Upper lobe of right lung (tissue), 1 donor: ENCODE measurements around the gene GSK3A. TPM values are rescaled to one million over a fixed set of nuclear protein-coding genes. Genes with fewer than 3 reads are reported as not detected.
A peak's percentile ranks its signal among the peaks of the same experiment; 100 is the strongest.

ENCODE experiments used
- ATAC-seq: fragments of 200-7000 bp; cut with Tn5 transposase; one replicate; pipeline ENCODE4 v1.9.1; 2020; ENCODE audit warnings: mild to moderate bottlenecking, moderate library complexity
- DNase-seq: peaks from one replicate; pipeline ENCODE4 v3.0.0-alpha.2; 2020
- H3K27ac ChIP-seq: fragments of 200-600 bp; one replicate; pipeline ENCODE4 v1.8.0; 2022
- H3K27me3 ChIP-seq: fragments of 200-600 bp; one replicate; pipeline ENCODE4 v1.8.0; 2022; ENCODE audit warnings: mild to moderate bottlenecking
- H3K36me3 ChIP-seq: fragments of 200-600 bp; one replicate; pipeline ENCODE4 v1.8.0; 2022
- H3K4me1 ChIP-seq: fragments of 200-600 bp; one replicate; pipeline ENCODE4 v1.8.0; 2022
- H3K4me3 ChIP-seq: fragments of 200-600 bp; one replicate; pipeline ENCODE4 v1.8.0; 2022; ENCODE audit warnings: mild to moderate bottlenecking
- H3K9me3 ChIP-seq: fragments of 200-600 bp; one replicate; pipeline ENCODE4 v1.8.0; 2022
- CTCF ChIP-seq: fragments of 200-600 bp; IDR thresholded peaks from one replicate; pipeline ENCODE4 v1.8.0; 2022; ENCODE audit warnings: antibody characterized with exemption
- intact Hi-C: fragments of 100-400 bp; cut with DNase I; formaldehyde crosslinking; loops from one replicate; pipeline ENCODE4 v1.11.0; 2022
- total RNA-seq: library from RNA; stranded (reverse); fragmentation: NEBNext Ultra II Directional; extraction: Animal tissue kit (Norgen Biotek cat#: 25700); gene quantifications from one replicate; pipeline ENCODE4 v1.2.1, GENCODE V29; 2021
- donor health status: DM: no; HTN: yes; CAD: no; lungs with severe emphysema.

Gene GSK3A
- total RNA-seq, 1 donor from 2014 or later, result 38.7 TPM

GRCh38 chr19:42255766-42256745 lies 13.7 kb upstream of the GSK3A start:
- ATAC-seq (no peak), DNase-seq (peak; percentile 73)
- intact Hi-C loops, result no loop called here
- no peaks in the 10 kb centered on the region for H3K36me3 ChIP-seq
- peak overlapping the region; percentile 98 for H3K4me3 ChIP-seq
- no peak for TF ChIP-seq CTCF
- H3K4me1 ChIP-seq, result peaks cover 30% of the 10 kb centered on the region
- H3K9me3 ChIP-seq, result no peaks in the 10 kb centered on the region
- no peaks in the 10 kb centered on the region for H3K27me3 ChIP-seq
- peak overlapping the region; percentile 97 for H3K27ac ChIP-seq

DNA sequence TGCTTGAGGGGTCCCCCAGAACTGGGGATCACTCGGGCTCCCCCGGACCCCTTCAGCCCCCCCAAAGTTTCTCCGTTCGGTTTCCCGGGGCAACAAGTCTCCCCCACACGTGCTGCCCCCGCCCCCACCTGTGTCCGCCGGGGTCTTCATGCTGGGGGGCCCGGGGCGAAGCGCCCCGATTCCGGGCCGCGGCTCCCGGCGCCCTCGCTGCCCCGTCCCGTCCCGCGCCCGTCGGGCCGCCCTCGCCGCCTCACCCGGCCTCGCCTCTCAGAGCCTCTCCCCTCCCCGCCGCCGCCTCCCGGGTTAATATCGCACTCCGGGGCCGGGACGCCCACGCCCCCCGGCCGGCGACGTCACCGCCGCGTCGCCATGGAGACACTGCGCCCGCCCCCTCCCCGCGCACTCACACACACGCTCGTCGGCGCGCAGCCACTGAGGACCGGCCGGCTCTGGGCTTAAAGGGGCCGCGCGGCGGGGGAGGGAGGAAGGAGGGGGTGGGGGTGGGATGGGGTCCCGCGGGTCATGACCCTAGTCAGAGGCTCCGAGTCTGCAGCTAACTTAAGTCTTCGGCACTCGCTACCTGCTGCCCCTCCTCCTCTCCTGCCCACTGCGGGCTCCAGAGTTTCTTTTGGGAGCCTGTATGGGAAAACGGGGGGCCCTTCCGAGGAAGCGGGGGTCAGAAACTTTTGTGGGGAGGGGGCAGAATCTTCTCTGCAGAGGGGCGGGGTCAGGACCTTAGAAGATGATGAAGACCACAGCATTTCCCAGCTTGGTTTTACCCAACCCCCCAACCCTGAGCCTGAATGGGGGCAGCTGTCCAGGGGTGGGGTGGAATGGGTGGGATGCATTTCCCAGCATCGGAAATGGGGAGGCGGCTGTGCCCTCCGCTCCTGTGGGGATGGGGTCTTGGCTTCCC lies 12.7 kb upstream of the GSK3A start, which contains the start of gene ERF:
TSS of gene ERF (minus strand) at position 279 of the 916 bp plus-strand sequence. CDS start at position 150, 129 bp downstream.
- intact Hi-C loops, result no loop called here
- peak; percentile 97 for DNase-seq
- H3K4me1 ChIP-seq, result peaks cover 40% of the 10 kb centered on the region

DNA sequence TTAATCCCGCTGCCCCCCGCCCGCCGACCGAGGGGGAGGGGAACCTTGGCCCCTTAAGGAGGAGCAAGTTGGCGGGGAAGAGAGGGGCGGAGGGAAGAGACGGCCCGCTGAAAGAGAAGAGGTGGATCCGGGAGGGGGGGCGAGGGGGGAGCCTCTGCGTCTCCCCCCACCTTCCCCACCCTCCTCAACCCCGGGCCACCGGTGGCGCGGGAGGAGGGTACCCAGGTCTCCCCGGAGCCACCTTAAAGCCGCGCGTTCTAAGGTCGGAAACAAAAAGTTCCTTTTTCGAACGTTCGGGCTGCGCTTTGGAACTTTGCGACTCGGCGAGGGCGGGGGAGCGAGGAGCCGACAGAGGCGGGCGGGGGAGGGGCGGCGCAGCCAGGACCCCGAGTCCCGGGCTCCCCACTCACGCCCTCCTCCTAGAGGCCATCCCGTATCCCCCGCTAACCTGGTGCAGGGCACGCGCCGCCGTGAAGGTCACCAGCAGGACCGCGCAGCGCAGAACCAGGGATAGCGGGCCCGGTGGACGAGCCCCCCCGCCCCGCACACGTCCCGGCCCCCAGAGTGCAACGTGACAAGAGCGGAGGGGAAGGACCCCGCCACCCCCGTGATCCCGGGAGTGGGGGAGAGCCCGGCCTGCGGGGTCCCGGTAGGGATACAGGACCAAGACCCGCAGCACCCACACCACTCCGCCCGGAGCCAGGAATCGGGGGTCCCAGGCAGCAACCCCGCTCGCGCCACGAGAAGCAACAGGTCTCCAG lies 11.9 kb upstream of the GSK3A start:
- intact Hi-C loops, result no loop called here
- peaks cover 9% of the 10 kb centered on the region for H3K36me3 ChIP-seq
- peak; percentile 85 for DNase-seq
- no peaks in the 10 kb centered on the region for H3K9me3 ChIP-seq
- H3K27me3 ChIP-seq, result no peaks in the 10 kb centered on the region
- ATAC-seq, result peak; percentile 43
- peak; percentile 17 for TF ChIP-seq CTCF
- peak overlapping the region; percentile 98 for H3K4me3 ChIP-seq
- peak overlapping the region; percentile 97 for H3K27ac ChIP-seq
- H3K4me1 ChIP-seq, result peaks cover 43% of the 10 kb centered on the region

More for the DNA sequence above, 12.7 kb upstream of the GSK3A start, which contains the start of gene ERF:
- H3K9me3 ChIP-seq, result no peaks in the 10 kb centered on the region
- no peak for TF ChIP-seq CTCF
- peak within 1 kb of the TSS; percentile 97 for H3K27ac ChIP-seq
- no peaks in the 10 kb centered on the region for H3K27me3 ChIP-seq
- peak; percentile 92 for ATAC-seq
- H3K36me3 ChIP-seq, result peaks cover under 1% of the 10 kb centered on the region
- H3K4me3 ChIP-seq, result peak within 1 kb of the TSS; percentile 98

GRCh38 chr19:42253245-42254088 lies 11.1 kb upstream of the GSK3A start:
- Histone ChIP-seq H3K4me3 (peak overlapping the region; percentile 98), H3K27me3 (no peaks in the 10 kb centered on the region), H3K36me3 (peaks cover 12% of the 10 kb centered on the region), H3K4me1 (peaks cover 43% of the 10 kb centered on the region), H3K9me3 (no peaks in the 10 kb centered on the region), H3K27ac (peak overlapping the region; percentile 97)
- ATAC-seq (peak; percentile 23), DNase-seq (peak; percentile 86)
- TF ChIP-seq CTCF, result no peak
- intact Hi-C loops, result no loop called here
